Endodermal cell (in vitro differentiated cells): ENCODE results near the gene EIF4H. TPM values are rescaled to one million over a fixed set of nuclear protein-coding genes. Genes with fewer than 3 reads are reported as not detected.

Experiments used
- DNase-seq: peaks from one replicate; pipeline ENCODE4 v3.0.0-alpha.2; 2017
- H3K27ac ChIP-seq: 2 replicates; pipeline ENCODE4 v1.5.1; 2013; ENCODE audit warnings: mild to moderate bottlenecking, low read depth, low read length, moderate library complexity
- H3K27me3 ChIP-seq: 2 replicates; pipeline ENCODE4 v1.6.1; 2013; ENCODE audit warnings: mild to moderate bottlenecking, low read length, moderate library complexity; ENCODE audit not compliant: insufficient read depth, control insufficient read depth, poor library complexity, severe bottlenecking
- H3K36me3 ChIP-seq: 2 replicates; pipeline ENCODE4 v1.7.0; 2013; ENCODE audit warnings: mild to moderate bottlenecking, low read length, moderate library complexity; ENCODE audit not compliant: control insufficient read depth, insufficient read depth
- H3K4me1 ChIP-seq: one replicate; pipeline ENCODE4 v1.7.0; 2013; ENCODE audit warnings: low read length; ENCODE audit not compliant: control insufficient read depth, insufficient read depth
- H3K4me3 ChIP-seq: 2 replicates; pipeline ENCODE4 v1.5.1; 2013; ENCODE audit warnings: mild to moderate bottlenecking, low read length, moderate library complexity
- H3K9ac ChIP-seq: 2 replicates; pipeline ENCODE4 v1.6.1; 2013; ENCODE audit warnings: mild to moderate bottlenecking, low read length, moderate library complexity; ENCODE audit not compliant: poor library complexity, severe bottlenecking; ENCODE audit errors: extremely low read depth
- H3K9me3 ChIP-seq: 2 replicates; pipeline ENCODE4 v1.6.1; 2013; ENCODE audit warnings: mild to moderate bottlenecking, low read length, moderate library complexity; ENCODE audit not compliant: control insufficient read depth
- H3K27ac Mint-ChIP-seq: 2 replicates; pipeline ENCODE4 v1.8.0; 2020; ENCODE audit warnings: mixed read lengths
- H3K27me3 Mint-ChIP-seq: 2 replicates; pipeline ENCODE4 v1.8.0; 2021; ENCODE audit warnings: mild to moderate bottlenecking, mixed read lengths; ENCODE audit not compliant: insufficient read depth
- H3K36me3 Mint-ChIP-seq: 2 replicates; pipeline ENCODE4 v1.8.0; 2020; ENCODE audit warnings: low read depth, mixed read lengths
- H3K4me1 Mint-ChIP-seq: 2 replicates; pipeline ENCODE4 v1.8.0; 2020; ENCODE audit warnings: mixed read lengths
- H3K4me3 Mint-ChIP-seq: 2 replicates; pipeline ENCODE4 v1.8.0; 2020; ENCODE audit warnings: mild to moderate bottlenecking, moderate library complexity, mixed read lengths
- H3K9me3 Mint-ChIP-seq: 2 replicates; pipeline ENCODE4 v1.8.0; 2020; ENCODE audit warnings: mild to moderate bottlenecking, mixed read lengths
- WGBS, 2 experiments: methylation state at CpG; one replicate each; pipeline versions ENCODE4 v1.1.5 to v1.1.7; 2013; ENCODE audit warnings: missing lambda C conversion rate in 2 of 2, mixed read lengths in 1 of 2; ENCODE audit not compliant: insufficient coverage in 1 of 2, insufficient read length in 1 of 2; 5-methylcytosine and 5-hydroxymethylcytosine counted together
- total RNA-seq, 2 donors: library from RNA; stranded (reverse); fragmentation: NEBNext Ultra II Directional in 1 of 2; extraction: Animal tissue kit (Norgen Biotek cat#: 25700) in 1 of 2; gene quantifications; 2 replicates in 1 of 2; 3 replicates in 1 of 2; pipeline ENCODE4 v1.2.1, GENCODE V29; 2021
- TF ChIP-seq, protein P1 (sequence below): fragments of 200-600 bp; sonication (generic); conservative IDR thresholded peaks from 2 replicates; pipeline ENCODE4 v1.5.0; 2021; ENCODE audit warnings: antibody characterized with exemption, mild to moderate bottlenecking

Gene EIF4H
- total RNA-seq, 2 donors from 2014 or later: 305 to 346 TPM

DNA sequence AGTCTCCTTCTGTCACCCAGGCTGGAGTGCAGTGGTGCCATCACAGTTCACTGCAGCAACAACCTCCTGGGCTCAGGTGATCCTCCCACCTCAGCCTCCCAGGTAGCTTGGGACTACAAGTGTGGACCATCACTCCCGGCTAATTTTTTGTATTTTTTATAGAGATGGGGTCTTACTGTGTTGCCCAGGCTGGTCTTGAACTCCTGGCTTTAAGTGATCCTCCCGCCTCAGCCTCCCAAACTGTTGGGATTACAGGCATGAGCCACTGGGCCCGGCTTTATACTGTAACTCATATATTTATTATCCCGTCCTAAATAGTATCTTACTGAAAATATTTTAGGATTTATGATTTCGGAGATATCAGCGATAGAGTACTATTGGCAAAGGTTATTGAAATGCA lies 10.9 kb downstream of the EIF4H start:
- Histone ChIP-seq H3K9ac (no peak overlapping the region), H3K36me3 (peaks cover 83% of the 10 kb centered on the region), H3K27me3 (no peaks in the 10 kb centered on the region), H3K4me1 (peaks cover 3% of the 10 kb centered on the region), H3K27ac (no peak overlapping the region), H3K4me3 (no peak overlapping the region), H3K9me3 (no peaks in the 10 kb centered on the region)
- Mint-ChIP-seq H3K4me1 (peaks cover 37% of the 10 kb centered on the region), H3K9me3 (no peaks in the 10 kb centered on the region), H3K36me3 (peaks cover 51% of the 10 kb centered on the region), H3K27me3 (no peaks in the 10 kb centered on the region), H3K27ac (peak overlapping the region; percentile 66), H3K4me3 (no peak overlapping the region)
- TF ChIP-seq, protein P1, sequence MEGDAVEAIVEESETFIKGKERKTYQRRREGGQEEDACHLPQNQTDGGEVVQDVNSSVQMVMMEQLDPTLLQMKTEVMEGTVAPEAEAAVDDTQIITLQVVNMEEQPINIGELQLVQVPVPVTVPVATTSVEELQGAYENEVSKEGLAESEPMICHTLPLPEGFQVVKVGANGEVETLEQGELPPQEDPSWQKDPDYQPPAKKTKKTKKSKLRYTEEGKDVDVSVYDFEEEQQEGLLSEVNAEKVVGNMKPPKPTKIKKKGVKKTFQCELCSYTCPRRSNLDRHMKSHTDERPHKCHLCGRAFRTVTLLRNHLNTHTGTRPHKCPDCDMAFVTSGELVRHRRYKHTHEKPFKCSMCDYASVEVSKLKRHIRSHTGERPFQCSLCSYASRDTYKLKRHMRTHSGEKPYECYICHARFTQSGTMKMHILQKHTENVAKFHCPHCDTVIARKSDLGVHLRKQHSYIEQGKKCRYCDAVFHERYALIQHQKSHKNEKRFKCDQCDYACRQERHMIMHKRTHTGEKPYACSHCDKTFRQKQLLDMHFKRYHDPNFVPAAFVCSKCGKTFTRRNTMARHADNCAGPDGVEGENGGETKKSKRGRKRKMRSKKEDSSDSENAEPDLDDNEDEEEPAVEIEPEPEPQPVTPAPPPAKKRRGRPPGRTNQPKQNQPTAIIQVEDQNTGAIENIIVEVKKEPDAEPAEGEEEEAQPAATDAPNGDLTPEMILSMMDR: no peak
- no peak for DNase-seq
- 94 to 100% methylated on average over 4 to 6 of the region's 6 CpGs for WGBS, 2 experiments

DNA sequence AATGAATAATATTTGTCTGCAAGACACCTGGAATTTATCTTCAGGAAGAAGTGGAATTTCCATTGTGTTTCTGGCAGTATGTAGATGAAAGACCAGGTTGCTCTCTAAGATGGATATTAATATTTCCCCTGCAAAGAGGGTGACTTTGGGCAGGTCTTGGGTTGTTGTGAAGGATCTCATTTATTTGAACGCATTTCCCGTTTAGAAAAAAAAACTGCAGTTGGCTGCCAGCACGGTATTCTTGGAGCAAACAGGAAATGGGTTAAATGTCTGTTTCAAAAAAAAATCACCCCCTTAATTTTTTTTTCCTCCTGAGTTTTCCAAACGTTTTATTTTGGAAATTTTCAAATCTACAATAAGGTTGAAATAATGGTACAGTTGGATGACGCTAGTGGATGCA lies 11.5 kb downstream of the EIF4H start:
- no peak for DNase-seq
- 80 to 100% methylated on average over 3 to 5 of the region's 5 CpGs for WGBS, 2 experiments
- no peaks in the 10 kb centered on the region for H3K9me3 Mint-ChIP-seq
- H3K4me1 Mint-ChIP-seq: peaks cover 37% of the 10 kb centered on the region
- no peaks in the 10 kb centered on the region for H3K9me3 ChIP-seq
- no peak overlapping the region for H3K27ac ChIP-seq
- TF ChIP-seq, protein P1: no peak
- peaks cover 83% of the 10 kb centered on the region for H3K36me3 ChIP-seq
- H3K4me1 ChIP-seq: peaks cover 3% of the 10 kb centered on the region
- H3K9ac ChIP-seq: no peak overlapping the region
- peaks cover 57% of the 10 kb centered on the region for H3K36me3 Mint-ChIP-seq
- no peaks in the 10 kb centered on the region for H3K27me3 Mint-ChIP-seq
- H3K27ac Mint-ChIP-seq: no peak overlapping the region
- no peak overlapping the region for H3K4me3 ChIP-seq
- no peak overlapping the region for H3K4me3 Mint-ChIP-seq
- no peaks in the 10 kb centered on the region for H3K27me3 ChIP-seq

DNA sequence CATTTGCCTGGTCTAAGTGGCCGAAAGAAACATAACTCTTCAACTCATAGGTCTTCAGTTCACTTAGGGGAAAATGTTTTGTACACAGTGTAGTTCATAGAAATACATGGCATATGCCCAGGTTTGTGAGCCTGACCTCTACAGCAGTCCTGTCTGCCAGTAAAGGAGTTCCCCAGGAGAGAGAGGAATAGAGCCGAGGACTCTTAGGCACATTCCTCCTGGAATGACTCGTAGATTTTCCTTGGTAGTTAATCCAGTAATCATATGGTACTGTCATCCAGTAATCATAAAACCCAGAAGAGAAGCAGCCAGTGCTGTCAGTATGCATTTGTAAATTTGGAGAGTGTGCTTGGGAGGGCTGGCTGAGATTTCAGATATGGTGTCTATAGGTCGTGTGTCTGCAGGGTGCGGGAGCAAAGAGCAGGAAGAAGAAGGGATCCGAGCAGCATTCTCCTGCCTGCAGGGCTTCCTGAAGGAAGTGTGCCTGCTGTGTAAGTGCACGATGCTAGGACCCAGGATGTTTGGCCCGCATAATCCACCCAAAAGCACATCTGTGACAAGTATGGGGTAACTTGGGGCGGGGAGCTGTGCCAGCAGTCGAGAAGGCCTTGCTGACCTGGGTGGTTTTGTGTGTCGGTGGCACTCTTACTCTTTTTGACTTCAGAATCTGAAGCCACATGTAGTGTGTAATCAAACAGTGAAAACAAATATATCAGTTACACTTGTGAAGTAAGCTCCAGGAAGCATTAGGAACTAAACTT lies 13.9 kb downstream of the EIF4H start:
- H3K36me3 Mint-ChIP-seq: peaks cover 68% of the 10 kb centered on the region
- no peak overlapping the region for H3K27ac ChIP-seq
- TF ChIP-seq, protein P1: no peak
- no peaks in the 10 kb centered on the region for H3K9me3 Mint-ChIP-seq
- no peak overlapping the region for H3K4me3 ChIP-seq
- peaks cover 27% of the 10 kb centered on the region for H3K4me1 Mint-ChIP-seq
- no peaks in the 10 kb centered on the region for H3K4me1 ChIP-seq
- no peak overlapping the region for H3K9ac ChIP-seq
- H3K27me3 ChIP-seq: no peaks in the 10 kb centered on the region
- H3K27ac Mint-ChIP-seq: peak overlapping the region; percentile 67
- H3K9me3 ChIP-seq: no peaks in the 10 kb centered on the region
- no peak overlapping the region for H3K4me3 Mint-ChIP-seq
- DNase-seq: no peak
- WGBS, 2 experiments: 94 to 96% methylated on average over 5 to 11 of the region's 11 CpGs
- peaks cover 89% of the 10 kb centered on the region for H3K36me3 ChIP-seq
- H3K27me3 Mint-ChIP-seq: no peaks in the 10 kb centered on the region
